Astrocyte (in vitro differentiated cells and primary cell): ENCODE results near the gene ARPP21.

Experiments used
- CTCF ChIP-seq: IDR thresholded peaks from 2 replicates; pipeline ENCODE4 v1.5.1; 2011; ENCODE audit warnings: low read depth, mild to moderate bottlenecking, inconsistent platforms, low read length, moderate library complexity; ENCODE audit not compliant: insufficient read depth
- EZH2 ChIP-seq: IDR thresholded peaks from 2 replicates; pipeline ENCODE4 v1.6.1; 2012; ENCODE audit warnings: mild to moderate bottlenecking, low read length, inconsistent platforms; ENCODE audit not compliant: insufficient read depth

- TF ChIP-seq CTCF = no peak
- TF ChIP-seq EZH2 = no peak
Measured at GRCh38 chr3:35644451-35644850, 5.1 kb downstream of the ARPP21 start.
